ENCODE measurements around the gene CHURC1. TPM values are rescaled to one million over a fixed set of nuclear protein-coding genes. Genes with fewer than 3 reads are reported as not detected.

Gene CHURC1
- total and polyA plus RNA-seq, 2 of the 13 experiments (the other 11 are each of a cell fraction or from before 2014, with no cell fraction given) = 41.1 to 74.4 TPM

GRCh38 chr14:64938972-64939816, 24.9 kb downstream of the CHURC1 start (continued):
- TF ChIP-seq REST (IDR thresholded peaks at IDR 0.05; ENCODE audit: borderline replicate concordance in 1 of 2, low read depth in 1 of 2, low read length in 2 of 2) = no peak
- TF ChIP-seq ZNF687 (CRISPR knock-in tag; IDR thresholded peaks at IDR 0.05) = peak; percentile 31; the same call in 1 of the 2 replicates
- no peak for TF ChIP-seq ELF1 (CRISPR knock-in tag; IDR thresholded peaks at IDR 0.05)
- no peak for TF ChIP-seq ZSCAN29 (CRISPR knock-in tag; conservative IDR thresholded peaks at IDR 0.05)
- no peak for TF ChIP-seq ZNF567 (CRISPR knock-in tag; IDR thresholded peaks at IDR 0.05; ENCODE audit: borderline replicate concordance)
- TF ChIP-seq ZBTB4 (CRISPR knock-in tag; IDR thresholded peaks at IDR 0.05; ENCODE audit: borderline replicate concordance) = no peak
- TF ChIP-seq MLX (CRISPR knock-in tag; IDR thresholded peaks at IDR 0.05) = no peak
- TF ChIP-seq ZNF251 (CRISPR knock-in tag; IDR thresholded peaks at IDR 0.05) = no peak
- TF ChIP-seq KLF12 (CRISPR knock-in tag; IDR thresholded peaks at IDR 0.05; ENCODE audit: borderline replicate concordance) = no peak
- no peak for TF ChIP-seq CENPBD1 (CRISPR knock-in tag; IDR thresholded peaks at IDR 0.05; ENCODE audit: borderline replicate concordance, low read depth)
- no peak for TF ChIP-seq ZNF607 (CRISPR knock-in tag; IDR thresholded peaks at IDR 0.05; ENCODE audit: borderline replicate concordance)
- no peak for TF ChIP-seq ZNF44 (CRISPR knock-in tag; IDR thresholded peaks at IDR 0.05)
- TF ChIP-seq TOE1 (CRISPR knock-in tag; IDR thresholded peaks at IDR 0.05) = no peak
- no peak for TF ChIP-seq CENPX (CRISPR knock-in tag; IDR thresholded peaks at IDR 0.05)
